H9 (cell line): Measurements from ENCODE around the gene LGALS3. TPM values are rescaled to one million over a fixed set of nuclear protein-coding genes. Genes with fewer than 3 reads are reported as not detected.

Source experiments
- DNase-seq: peaks from one replicate; pipeline ENCODE4 v3.0.0-alpha.2; 2017
- H2AFZ ChIP-seq: one replicate; pipeline ENCODE4 v1.6.1; 2013; ENCODE audit warnings: mild to moderate bottlenecking, low read length, control low read depth, moderate library complexity
- H2AK5ac ChIP-seq: 2 replicates; pipeline ENCODE4 v1.6.1; 2013; ENCODE audit warnings: low read length, control low read depth, mixed read lengths; ENCODE audit not compliant: insufficient read length
- H2BK120ac ChIP-seq: one replicate; pipeline ENCODE4 v1.6.1; 2013; ENCODE audit warnings: low read depth, mild to moderate bottlenecking, low read length, control low read depth, inconsistent platforms; ENCODE audit not compliant: poor library complexity, severe bottlenecking
- H2BK12ac ChIP-seq: 2 replicates; pipeline ENCODE4 v1.6.1; 2013; ENCODE audit warnings: low read length, control low read depth, mixed read lengths, low read depth; ENCODE audit not compliant: insufficient read length
- H2BK15ac ChIP-seq: 2 replicates; pipeline ENCODE4 v1.6.1; 2013; ENCODE audit warnings: low read depth, low read length, control low read depth
- H2BK20ac ChIP-seq: one replicate; pipeline ENCODE4 v1.6.1; 2013; ENCODE audit warnings: low read depth, mild to moderate bottlenecking, low read length, control low read depth, inconsistent platforms; ENCODE audit not compliant: poor library complexity, severe bottlenecking
- H2BK5ac ChIP-seq: 2 replicates; pipeline ENCODE4 v1.6.1; 2013; ENCODE audit warnings: low read length, control low read depth, mixed read lengths; ENCODE audit not compliant: insufficient read length
- H3K14ac ChIP-seq: 2 replicates; pipeline ENCODE4 v1.6.1; 2013; ENCODE audit warnings: low read length, control low read depth; ENCODE audit not compliant: insufficient read depth
- H3K18ac ChIP-seq: 2 replicates; pipeline ENCODE4 v1.6.1; 2013; ENCODE audit warnings: low read depth, mild to moderate bottlenecking, mixed read lengths, low read length, control low read depth; ENCODE audit not compliant: insufficient read length
- H3K23ac ChIP-seq: 2 replicates; pipeline ENCODE4 v1.6.1; 2013; ENCODE audit warnings: low read length, control low read depth, mixed read lengths, low read depth; ENCODE audit not compliant: insufficient read length
- H3K23me2 ChIP-seq: 2 replicates; pipeline ENCODE4 v1.6.1; 2013; ENCODE audit warnings: low read depth, mild to moderate bottlenecking, mixed read lengths, low read length, control low read depth; ENCODE audit not compliant: insufficient read length, poor library complexity, severe bottlenecking
- H3K27ac ChIP-seq: 2 replicates; pipeline ENCODE4 v1.5.1; 2013; ENCODE audit warnings: low read length, control low read depth, mixed read lengths, low read depth; ENCODE audit not compliant: insufficient read length
- H3K27me3 ChIP-seq: 2 replicates; pipeline ENCODE4 v1.6.1; 2013; ENCODE audit warnings: low read length, control low read depth, inconsistent platforms; ENCODE audit not compliant: insufficient read depth
- H3K4ac ChIP-seq: 2 replicates; pipeline ENCODE4 v1.6.1; 2013; ENCODE audit warnings: low read depth, mild to moderate bottlenecking, control low read depth, inconsistent platforms, low read length, moderate library complexity
- H3K4me1 ChIP-seq: 2 replicates; pipeline ENCODE4 v1.6.1; 2013; ENCODE audit warnings: low read length, control low read depth, inconsistent platforms; ENCODE audit not compliant: insufficient read depth
- H3K4me2 ChIP-seq: 2 replicates; pipeline ENCODE4 v1.6.1; 2013; ENCODE audit warnings: low read length, control low read depth, mixed read lengths; ENCODE audit not compliant: insufficient read length, insufficient read depth
- H3K56ac ChIP-seq: 2 replicates; pipeline ENCODE4 v1.6.1; 2013; ENCODE audit warnings: low read depth, mild to moderate bottlenecking, mixed read lengths, low read length, control low read depth; ENCODE audit not compliant: insufficient read length
- H3K79me1 ChIP-seq: 2 replicates; pipeline ENCODE4 v1.6.1; 2013; ENCODE audit warnings: low read depth, mild to moderate bottlenecking, moderate library complexity, low read length, control low read depth, inconsistent platforms; ENCODE audit not compliant: insufficient read depth, poor library complexity, severe bottlenecking
- H3K79me2 ChIP-seq: 2 replicates; pipeline ENCODE4 v1.6.1; 2013; ENCODE audit warnings: low read length, control low read depth, inconsistent platforms; ENCODE audit not compliant: insufficient read depth
- H3K9ac ChIP-seq: 2 replicates; pipeline ENCODE4 v1.6.1; 2013; ENCODE audit warnings: low read length, control low read depth, mixed read lengths; ENCODE audit not compliant: insufficient read length; ENCODE audit errors: extremely low read depth
- H3K9me3 ChIP-seq: one replicate; pipeline ENCODE4 v1.6.1; 2013; ENCODE audit warnings: low read depth, low read length, inconsistent platforms; ENCODE audit not compliant: control insufficient read depth
- H3T11ph ChIP-seq: one replicate; pipeline ENCODE4 v1.6.1; 2013; ENCODE audit warnings: mild to moderate bottlenecking, low read length, control low read depth, inconsistent platforms
- H4K20me1 ChIP-seq: one replicate; pipeline ENCODE4 v1.6.1; 2013; ENCODE audit not compliant: control insufficient read depth, insufficient read length, insufficient read depth
- H4K5ac ChIP-seq: 2 replicates; pipeline ENCODE4 v1.6.1; 2013; ENCODE audit warnings: low read depth, mild to moderate bottlenecking, mixed read lengths, low read length, control low read depth; ENCODE audit not compliant: insufficient read length
- H4K8ac ChIP-seq: replicated peaks from 2 replicates; pipeline ENCODE4 v1.6.1; 2013; ENCODE audit warnings: low read length, control low read depth, mixed read lengths, low read depth; ENCODE audit not compliant: insufficient read length
- H4K91ac ChIP-seq: 2 replicates; pipeline ENCODE4 v1.6.1; 2013; ENCODE audit warnings: low read depth, mild to moderate bottlenecking, moderate library complexity, mixed read lengths, low read length, control low read depth; ENCODE audit not compliant: insufficient read length
- H3K27ac Mint-ChIP-seq, 3 experiments: 2 replicates in 2 of 3; 3 replicates in 1 of 3; pipeline ENCODE4 v1.8.0; 2020 to 2021; ENCODE audit warnings: mixed read lengths in 3 of 3, mild to moderate bottlenecking in 1 of 3, moderate library complexity in 1 of 3
- H3K27me3 Mint-ChIP-seq: 2 replicates; pipeline ENCODE4 v1.8.0; 2021; ENCODE audit warnings: low read depth, mild to moderate bottlenecking, moderate library complexity, mixed read lengths
- H3K36me3 Mint-ChIP-seq, 3 experiments: 2 replicates in 2 of 3; 3 replicates in 1 of 3; pipeline ENCODE4 v1.8.0; 2020 to 2021; ENCODE audit warnings: low read depth in 3 of 3, mixed read lengths in 3 of 3; ENCODE audit not compliant: insufficient read depth in 1 of 3
- H3K4me1 Mint-ChIP-seq, 2 experiments: 2 replicates each; pipeline ENCODE4 v1.8.0; 2020; ENCODE audit warnings: mixed read lengths in 2 of 2
- H3K4me3 Mint-ChIP-seq, 2 experiments: 2 replicates in 1 of 2; 3 replicates in 1 of 2; pipeline ENCODE4 v1.8.0; 2020 to 2021; ENCODE audit warnings: mild to moderate bottlenecking in 2 of 2, mixed read lengths in 2 of 2, moderate library complexity in 1 of 2
- H3K9me3 Mint-ChIP-seq, 2 experiments: 2 replicates in 1 of 2; 3 replicates in 1 of 2; pipeline ENCODE4 v1.8.0; 2020; ENCODE audit warnings: mild to moderate bottlenecking in 2 of 2, mixed read lengths in 2 of 2, moderate library complexity in 1 of 2
- WGBS: extraction: QIAGEN DNeasy Blood & Tissue Kit; methylation state at CpG from one replicate; pipeline ENCODE4 v1.1.7; 2013; ENCODE audit warnings: missing lambda C conversion rate, low lambda C conversion rate, mixed read lengths; ENCODE audit not compliant: insufficient read length; ENCODE audit errors: extremely low coverage; 5-methylcytosine and 5-hydroxymethylcytosine counted together
- total RNA-seq: library from RNA; stranded (reverse); gene quantifications from 2 replicates; pipeline ENCODE4 v1.2.1, GENCODE V29; 2021
- TF ChIP-seq, protein P1 (sequence below): fragments of 200-600 bp; sonication (generic); conservative IDR thresholded peaks from 3 replicates; pipeline ENCODE4 v1.8.0; 2021; ENCODE audit warnings: antibody characterized with exemption, mild to moderate bottlenecking

Gene LGALS3
- total RNA-seq, 1 experiment from 2014 or later, result 4.0 TPM

DNA sequence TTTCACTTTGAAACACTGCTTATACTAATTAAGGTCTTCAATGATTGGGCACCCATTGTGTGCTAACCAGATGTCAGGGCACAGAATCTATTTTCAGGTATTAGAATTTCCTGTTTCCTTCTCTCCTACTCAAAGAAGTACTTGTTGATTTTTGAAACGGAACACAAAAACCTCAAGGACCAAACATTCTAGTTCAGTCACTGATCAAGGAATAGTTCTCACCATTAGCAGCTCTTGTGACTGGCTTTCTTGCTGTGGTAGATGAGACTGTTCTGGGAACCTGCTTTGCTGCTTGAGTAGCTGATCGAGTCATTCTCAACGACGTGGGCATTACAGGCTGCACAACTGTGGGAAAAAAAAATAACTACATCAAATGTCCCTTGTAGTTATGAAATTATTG lies 51.4 kb downstream of the LGALS3 start:
- Histone ChIP-seq H3K23ac (no peak overlapping the region), H4K91ac (no peak overlapping the region), H4K8ac (no peak overlapping the region), H3K79me1 (no peaks in the 10 kb centered on the region), H3K27ac (no peak overlapping the region), H4K5ac (no peak overlapping the region), H2AFZ (no peak overlapping the region), H2BK120ac (no peak overlapping the region), H3K56ac (no peak overlapping the region), H3T11ph (no peak overlapping the region), H2AK5ac (no peak overlapping the region), H2BK12ac (no peak overlapping the region), H2BK20ac (no peak overlapping the region), H3K9me3 (no peaks in the 10 kb centered on the region), H3K23me2 (no peaks in the 10 kb centered on the region), H3K14ac (no peak overlapping the region), H3K4me1 (no peaks in the 10 kb centered on the region), H2BK15ac (no peak overlapping the region), H4K20me1 (no peaks in the 10 kb centered on the region), H3K18ac (no peak overlapping the region), H3K79me2 (peaks cover 4% of the 10 kb centered on the region; the same call in 1 of the 2 replicates), H3K27me3 (no peaks in the 10 kb centered on the region), H3K9ac (no peak overlapping the region), H3K4me2 (no peak overlapping the region), H2BK5ac (no peak overlapping the region), H3K4ac (no peak overlapping the region)
- no peak for DNase-seq
- H3K4me3 Mint-ChIP-seq, result no peak overlapping the region
- H3K4me1 Mint-ChIP-seq, result no peaks in the 10 kb centered on the region
- H3K36me3 Mint-ChIP-seq, result peaks cover 47 to 92% (median 92%) of the 10 kb centered on the region in 3 experiments; a peak in 6 of 7 replicates
- H3K27me3 Mint-ChIP-seq, result no peaks in the 10 kb centered on the region
- no CpG with 5 or more reads among the region's 4 CpGs for WGBS
- TF ChIP-seq, protein P1, sequence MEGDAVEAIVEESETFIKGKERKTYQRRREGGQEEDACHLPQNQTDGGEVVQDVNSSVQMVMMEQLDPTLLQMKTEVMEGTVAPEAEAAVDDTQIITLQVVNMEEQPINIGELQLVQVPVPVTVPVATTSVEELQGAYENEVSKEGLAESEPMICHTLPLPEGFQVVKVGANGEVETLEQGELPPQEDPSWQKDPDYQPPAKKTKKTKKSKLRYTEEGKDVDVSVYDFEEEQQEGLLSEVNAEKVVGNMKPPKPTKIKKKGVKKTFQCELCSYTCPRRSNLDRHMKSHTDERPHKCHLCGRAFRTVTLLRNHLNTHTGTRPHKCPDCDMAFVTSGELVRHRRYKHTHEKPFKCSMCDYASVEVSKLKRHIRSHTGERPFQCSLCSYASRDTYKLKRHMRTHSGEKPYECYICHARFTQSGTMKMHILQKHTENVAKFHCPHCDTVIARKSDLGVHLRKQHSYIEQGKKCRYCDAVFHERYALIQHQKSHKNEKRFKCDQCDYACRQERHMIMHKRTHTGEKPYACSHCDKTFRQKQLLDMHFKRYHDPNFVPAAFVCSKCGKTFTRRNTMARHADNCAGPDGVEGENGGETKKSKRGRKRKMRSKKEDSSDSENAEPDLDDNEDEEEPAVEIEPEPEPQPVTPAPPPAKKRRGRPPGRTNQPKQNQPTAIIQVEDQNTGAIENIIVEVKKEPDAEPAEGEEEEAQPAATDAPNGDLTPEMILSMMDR, result no peak
- H3K9me3 Mint-ChIP-seq, result no peaks in the 10 kb centered on the region; a peak in 1 of 5 replicates
- H3K27ac Mint-ChIP-seq, result no peak overlapping the region
